Brain microvascular endothelial cell (primary cell): ENCODE measurements around the gene SLC39A10.
A peak's percentile ranks its signal among the peaks of the same experiment; 100 is the strongest.

Source experiments
- DNase-seq: peaks from one replicate; pipeline ENCODE4 v3.0.0-alpha.2; 2020
- H3K27ac ChIP-seq: fragments of 250-450 bp; sonication (Bioruptor Pico); 2 replicates; pipeline ENCODE4 v1.5.1; 2020; ENCODE audit warnings: mild to moderate bottlenecking, moderate library complexity
- H3K27me3 ChIP-seq: fragments of 250-450 bp; sonication (Bioruptor Pico); replicated peaks from 2 replicates; pipeline ENCODE4 v1.5.1; 2020; ENCODE audit warnings: mild to moderate bottlenecking
- H3K36me3 ChIP-seq: fragments of 250-450 bp; sonication (Bioruptor Pico); replicated peaks from 2 replicates; pipeline ENCODE4 v1.5.1; 2020; ENCODE audit warnings: mild to moderate bottlenecking
- H3K4me3 ChIP-seq: 2 replicates; pipeline ENCODE4 v1.5.1; 2011; ENCODE audit warnings: low read depth, mild to moderate bottlenecking, control low read depth, low read length, moderate library complexity
- CTCF ChIP-seq: IDR thresholded peaks from 2 replicates; pipeline ENCODE4 v1.5.1; 2011; ENCODE audit warnings: low read depth, mild to moderate bottlenecking, moderate library complexity, low read length, control low read depth, inconsistent platforms; ENCODE audit errors: missing control alignments
- in situ Hi-C: cut with HindIII; loops from 2 replicates; pipeline ENCODE4 v1.10.0; 2017; ENCODE audit warnings: low sequenced_read_pairs, low pct_ligation_motif_present

Gene SLC39A10

GRCh38 chr2:195656859-195657633, at the start of gene SLC39A10:
SLC39A10 (plus strand) TSS chr2:195657226; CDS start chr2:195680043, 22,817 bp downstream.
- peak; percentile 11 for TF ChIP-seq CTCF
- in situ Hi-C loops, result loop anchor here (25.0 kb wide), 1 partner anchor 170 kb away; no protein-coding TSS in a partner anchor
- no peaks in the 10 kb centered on the region for H3K27me3 ChIP-seq
- peak within 1 kb of the TSS; percentile 93 for H3K27ac ChIP-seq
- peak within 1 kb of the TSS; percentile 83 for H3K4me3 ChIP-seq
- no peaks in the 10 kb centered on the region for H3K36me3 ChIP-seq
- DNase-seq, result peak; percentile 96

GRCh38 chr2:195608768-195609454, 48.1 kb upstream of the SLC39A10 start:
- in situ Hi-C loops, result no loop called here
- TF ChIP-seq CTCF, result no peak
- Histone ChIP-seq H3K27ac (no peak overlapping the region), H3K36me3 (no peaks in the 10 kb centered on the region), H3K4me3 (no peak overlapping the region), H3K27me3 (no peaks in the 10 kb centered on the region)
- no peak for DNase-seq

GRCh38 chr2:195610717-195611116, 46.3 kb upstream of the SLC39A10 start:
- H3K4me3 ChIP-seq, result no peak overlapping the region
- H3K27ac ChIP-seq, result no peak overlapping the region
- in situ Hi-C loops, result no loop called here
- no peak for TF ChIP-seq CTCF
- H3K36me3 ChIP-seq, result no peaks in the 10 kb centered on the region
- no peaks in the 10 kb centered on the region for H3K27me3 ChIP-seq
- no peak for DNase-seq

GRCh38 chr2:195612611-195613495, 44.2 kb upstream of the SLC39A10 start:
- Histone ChIP-seq H3K27ac (peak overlapping the region; percentile 94), H3K36me3 (no peaks in the 10 kb centered on the region), H3K4me3 (peak overlapping the region; percentile 13), H3K27me3 (no peaks in the 10 kb centered on the region)
- TF ChIP-seq CTCF, result no peak
- peak; percentile 88 for DNase-seq
- in situ Hi-C loops, result no loop called here

- in situ Hi-C loops, result no loop called here
- H3K27ac ChIP-seq, result peak overlapping the region; percentile 94
- peak; percentile 95 for DNase-seq
- H3K27me3 ChIP-seq, result no peaks in the 10 kb centered on the region
- no peak overlapping the region for H3K4me3 ChIP-seq
- no peak for TF ChIP-seq CTCF
- H3K36me3 ChIP-seq, result no peaks in the 10 kb centered on the region
These were observed 43.1 kb upstream of the SLC39A10 start for GRCh38 chr2:195613922-195614321.
